Calu3 (cell line): ENCODE measurements around the gene TRMT10B. TPM values are rescaled to one million over a fixed set of nuclear protein-coding genes. Genes with fewer than 3 reads are reported as not detected.

Source experiments
- BruUV-seq: library from RNA; stranded (reverse); fragments of 400-500 nt; replicated peaks from 2 replicates; lab custom pipeline; 2021; lab: Mats Ljungman, UMichigan
- CTCF ChIA-PET: fragments of 300-600 bp; sonication (Branson Sonifier 250); formaldehyde crosslinking; loops from one replicate; lab custom pipeline; 2022; ENCODE audit warnings: antibody characterized with exemption; lab: Charles Lee
- DNase-seq: peaks from one replicate; pipeline ENCODE4 v3.0.0; 2022
- H3K27ac Mint-ChIP-seq: one replicate; pipeline ENCODE4 v1.8.0; 2022; ENCODE audit warnings: mixed read lengths; ENCODE audit not compliant: unreplicated experiment
- H3K27me3 Mint-ChIP-seq: one replicate; pipeline ENCODE4 v1.8.0; 2022; ENCODE audit warnings: mixed read lengths; ENCODE audit not compliant: unreplicated experiment
- H3K36me3 Mint-ChIP-seq: one replicate; pipeline ENCODE4 v1.8.0; 2022; ENCODE audit warnings: mild to moderate bottlenecking, moderate library complexity, mixed read lengths; ENCODE audit not compliant: insufficient read depth, unreplicated experiment
- H3K4me1 Mint-ChIP-seq: one replicate; pipeline ENCODE4 v1.8.0; 2022; ENCODE audit warnings: mild to moderate bottlenecking, low read depth, mixed read lengths; ENCODE audit not compliant: unreplicated experiment
- H3K4me3 Mint-ChIP-seq: one replicate; pipeline ENCODE4 v1.8.0; 2022; ENCODE audit warnings: mild to moderate bottlenecking, low read depth, moderate library complexity, mixed read lengths; ENCODE audit not compliant: unreplicated experiment
- H3K9me3 Mint-ChIP-seq: one replicate; pipeline ENCODE4 v1.8.0; 2022; ENCODE audit warnings: low read depth, mixed read lengths; ENCODE audit not compliant: unreplicated experiment
- CTCF ChIP-seq: fragments of 200-600 bp; IDR thresholded peaks from one replicate; pipeline ENCODE4 v1.8.0; 2022; ENCODE audit warnings: antibody characterized with exemption; ENCODE audit not compliant: unreplicated experiment
- intact Hi-C: fragments of 100-400 bp; cut with micrococcal nuclease; formaldehyde crosslinking; loops from one replicate; pipeline ENCODE4 v1.10.0; 2022; ENCODE audit not compliant: unreplicated experiment
- total RNA-seq: library from RNA; stranded (reverse); gene quantifications from 2 replicates; pipeline ENCODE4 v1.2.3, GENCODE V29; 2022

TRMT10B gene
- total RNA-seq, 1 experiment from 2014 or later, result 4.1 TPM

GRCh38 chr9:37710046-37710445 lies 43.6 kb upstream of the TRMT10B start:
- Mint-ChIP-seq H3K36me3 (no peaks in the 10 kb centered on the region), H3K27me3 (peaks cover 14% of the 10 kb centered on the region), H3K9me3 (no peaks in the 10 kb centered on the region), H3K27ac (no peak overlapping the region), H3K4me1 (no peaks in the 10 kb centered on the region), H3K4me3 (no peak overlapping the region)
- BruUV-seq, result no TSS peak
- CTCF ChIA-PET, result no interaction called here
- TF ChIP-seq CTCF, result no peak
- intact Hi-C loops, result no loop called here
- no peak for DNase-seq

- DNase-seq, result no peak
- Mint-ChIP-seq H3K4me1 (no peaks in the 10 kb centered on the region), H3K36me3 (no peaks in the 10 kb centered on the region), H3K27ac (no peak overlapping the region), H3K27me3 (no peaks in the 10 kb centered on the region), H3K4me3 (no peak overlapping the region), H3K9me3 (no peaks in the 10 kb centered on the region)
- no TSS peak for BruUV-seq
- no peak for TF ChIP-seq CTCF
- CTCF ChIA-PET, result no interaction called here
- intact Hi-C loops, result no loop called here
Observed at GRCh38 chr9:37715260-37715659, 38.3 kb upstream of the TRMT10B start.

- DNase-seq, result no peak
- CTCF ChIA-PET, result no interaction called here
- Mint-ChIP-seq H3K27me3 (no peaks in the 10 kb centered on the region), H3K36me3 (no peaks in the 10 kb centered on the region), H3K4me1 (no peaks in the 10 kb centered on the region), H3K9me3 (no peaks in the 10 kb centered on the region), H3K27ac (no peak overlapping the region), H3K4me3 (no peak overlapping the region)
- no peak for TF ChIP-seq CTCF
- intact Hi-C loops, result no loop called here
- BruUV-seq, result no TSS peak
Observed at GRCh38 chr9:37715991-37716505, 37.6 kb upstream of the TRMT10B start.

GRCh38 chr9:37719526-37719925 lies 34.1 kb upstream of the TRMT10B start:
- H3K27me3 Mint-ChIP-seq, result no peaks in the 10 kb centered on the region

More at GRCh38 chr9:37719526-37719925, 34.1 kb upstream of the TRMT10B start:
- Mint-ChIP-seq H3K27ac (no peak overlapping the region), H3K9me3 (no peaks in the 10 kb centered on the region), H3K4me1 (no peaks in the 10 kb centered on the region), H3K36me3 (no peaks in the 10 kb centered on the region), H3K4me3 (no peak overlapping the region)
- no TSS peak for BruUV-seq
- CTCF ChIA-PET, result no interaction called here
- intact Hi-C loops, result no loop called here
- DNase-seq, result no peak
- no peak for TF ChIP-seq CTCF
